HG02610 (cell line): Measurements from ENCODE around the gene CHMP4B.

ENCODE experiments used
- ATAC-seq: cut with Tn5 transposase; IDR thresholded peaks from one replicate; pipeline ENCODE4 v1.9.1; 2021; ENCODE audit warnings: mild to moderate bottlenecking, moderate library complexity; ENCODE audit not compliant: unreplicated experiment

Gene CHMP4B

DNA sequence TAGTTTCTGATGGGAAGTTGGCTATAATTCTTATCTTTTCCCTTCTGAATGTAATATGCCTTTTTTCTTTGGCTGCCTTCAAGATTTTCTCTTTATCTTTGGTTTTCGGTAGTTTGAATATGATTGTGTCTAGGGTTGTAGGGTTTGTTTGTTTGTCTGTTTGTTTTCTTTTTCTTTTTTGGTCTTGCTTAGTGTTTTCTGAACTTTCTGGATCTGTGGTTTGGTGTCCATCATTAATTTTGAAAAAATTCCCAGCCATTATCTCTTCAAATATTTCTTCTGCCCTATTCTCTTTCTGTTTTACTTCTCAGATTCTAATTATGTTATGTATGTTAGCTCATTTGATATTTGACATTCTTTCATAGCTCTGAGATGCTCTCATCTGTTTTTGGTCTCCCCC is 79.4 kb downstream of the CHMP4B start:
- ATAC-seq, result no peak

DNA sequence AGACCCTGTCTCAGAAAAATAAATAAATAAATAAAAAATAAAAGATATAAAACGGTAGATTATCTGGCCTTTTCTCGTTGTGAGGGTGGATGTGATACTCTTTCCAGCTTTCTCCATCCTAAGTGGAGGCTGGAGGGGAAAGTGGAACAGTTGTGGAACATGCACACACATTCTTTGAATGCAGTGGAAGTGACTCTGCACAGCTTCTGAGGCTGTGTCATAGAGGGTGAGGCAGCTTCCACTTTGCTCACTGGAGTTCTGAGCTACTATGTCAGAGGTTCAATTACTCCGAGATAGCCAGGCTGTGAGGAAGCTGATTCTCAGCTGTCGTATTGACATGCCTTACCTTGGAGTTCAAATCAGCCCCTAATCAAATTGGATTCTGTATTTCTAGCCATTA is 82.2 kb downstream of the CHMP4B start:
- no peak for ATAC-seq

- ATAC-seq, result no peak
These were observed 83.7 kb downstream of the CHMP4B start for GRCh38 chr20:33894798-33895197.

DNA sequence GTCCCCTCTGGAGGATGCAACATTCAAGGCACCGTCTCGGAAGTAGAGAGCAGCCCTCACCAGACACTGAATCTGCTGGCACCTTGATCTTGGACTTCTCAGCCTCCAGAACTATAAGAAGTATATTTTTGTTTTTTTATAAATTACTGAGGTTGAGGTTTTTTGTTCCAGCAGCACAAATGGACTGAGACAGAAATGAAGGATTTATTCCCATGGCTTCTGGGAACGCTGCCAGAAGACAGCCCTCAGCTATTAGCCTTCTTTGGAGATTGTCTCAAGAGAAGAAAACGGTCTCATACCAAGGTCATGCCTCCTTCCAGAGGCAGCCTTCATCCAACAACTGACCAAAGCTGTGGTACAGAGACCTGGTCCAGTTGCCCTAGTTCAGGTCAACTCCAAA is 85.4 kb downstream of the CHMP4B start:
- ATAC-seq, result no peak

GRCh38 chr20:33897313-33897912 is 86.3 kb downstream of the CHMP4B start:
- no peak for ATAC-seq

DNA sequence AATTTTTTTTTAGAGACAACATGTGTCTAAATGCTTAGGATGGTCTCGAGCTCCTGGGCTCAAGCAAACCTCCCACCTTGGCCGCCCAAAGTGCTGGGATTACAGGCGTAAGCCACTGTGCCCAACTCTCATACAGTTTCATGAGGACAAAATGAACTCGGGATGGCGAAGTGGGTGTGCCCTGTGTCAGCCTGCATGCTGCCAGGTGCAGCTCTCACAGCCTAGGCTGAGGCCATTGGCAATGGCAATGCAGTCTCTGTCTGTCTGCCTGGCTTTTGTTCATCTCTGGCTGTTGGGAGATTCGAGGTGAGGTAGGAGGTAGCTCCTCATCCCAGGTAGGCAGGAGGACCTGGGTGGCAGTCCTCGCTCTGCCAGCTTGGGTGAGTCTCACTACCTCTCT is 88.0 kb downstream of the CHMP4B start:
- no peak for ATAC-seq

GRCh38 chr20:33900521-33901131 is 89.5 kb downstream of the CHMP4B start:
- ATAC-seq, result no peak

GRCh38 chr20:33901132-33901523 is 90.0 kb downstream of the CHMP4B start:
- no peak for ATAC-seq

DNA sequence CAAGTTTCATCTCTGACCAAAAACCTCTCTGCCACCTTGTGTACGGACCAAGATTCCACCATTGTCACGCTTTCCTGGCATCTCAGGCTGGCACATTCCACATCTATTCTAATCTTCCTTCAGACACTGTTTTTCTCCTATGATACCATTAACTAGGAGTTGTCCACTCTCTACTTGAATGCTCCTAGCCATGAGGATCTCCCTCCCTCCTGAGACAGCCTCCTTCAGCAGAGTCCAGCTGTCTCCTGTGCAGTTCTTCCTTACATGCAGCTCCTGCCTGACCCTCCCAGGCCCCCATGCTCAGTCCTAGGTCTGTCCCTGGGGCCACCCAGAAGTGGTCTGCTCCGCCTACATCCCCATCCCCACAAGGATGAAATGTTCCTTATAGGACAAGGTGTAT is 90.9 kb downstream of the CHMP4B start:
- ATAC-seq, result no peak
